ENCODE data around the gene PLD3. TPM values are rescaled to one million over a fixed set of nuclear protein-coding genes. Genes with fewer than 3 reads are reported as not detected.
"Not testable (repeated sequence)": the region's sequence is repeated elsewhere in the genome, so short reads cannot be mapped to it uniquely, and the experiment has no call there.

The PLD3 gene
- total and polyA plus RNA-seq, 2 donors from 2014 or later: 175 to 207 TPM

- no peak for FAIRE-seq
- Histone ChIP-seq H3K9me3 (ENCODE audit: control insufficient read depth in 2 of 3, insufficient read depth in 1 of 3, low read length in 3 of 3) (no peaks in the 10 kb centered on the region), H3K9ac (ENCODE audit: low read length in 3 of 3) (no peak overlapping the region), H3K27me3 (ENCODE audit: control insufficient read depth, insufficient read depth, low read length) (no peaks in the 10 kb centered on the region), H3K27ac (ENCODE audit: low read depth in 2 of 2, low read length in 2 of 2) (no peak overlapping the region), H3K4me1 (ENCODE audit: control insufficient read depth in 2 of 3, insufficient read depth in 2 of 3, low read depth in 1 of 3, low read length in 3 of 3) (no peaks in the 10 kb centered on the region), H3K4me3 (ENCODE audit: low read length in 3 of 3) (no peak overlapping the region), H3K36me3 (ENCODE audit: control insufficient read depth in 2 of 3, insufficient read depth in 3 of 3, low read length in 3 of 3) (peaks cover 7 to 19% (median 8%) of the 10 kb centered on the region in 3 donors)
- DNase-seq: no peak
- intact Hi-C loops (cut with DNase I): no loop called here
- TF ChIP-seq, protein P1, sequence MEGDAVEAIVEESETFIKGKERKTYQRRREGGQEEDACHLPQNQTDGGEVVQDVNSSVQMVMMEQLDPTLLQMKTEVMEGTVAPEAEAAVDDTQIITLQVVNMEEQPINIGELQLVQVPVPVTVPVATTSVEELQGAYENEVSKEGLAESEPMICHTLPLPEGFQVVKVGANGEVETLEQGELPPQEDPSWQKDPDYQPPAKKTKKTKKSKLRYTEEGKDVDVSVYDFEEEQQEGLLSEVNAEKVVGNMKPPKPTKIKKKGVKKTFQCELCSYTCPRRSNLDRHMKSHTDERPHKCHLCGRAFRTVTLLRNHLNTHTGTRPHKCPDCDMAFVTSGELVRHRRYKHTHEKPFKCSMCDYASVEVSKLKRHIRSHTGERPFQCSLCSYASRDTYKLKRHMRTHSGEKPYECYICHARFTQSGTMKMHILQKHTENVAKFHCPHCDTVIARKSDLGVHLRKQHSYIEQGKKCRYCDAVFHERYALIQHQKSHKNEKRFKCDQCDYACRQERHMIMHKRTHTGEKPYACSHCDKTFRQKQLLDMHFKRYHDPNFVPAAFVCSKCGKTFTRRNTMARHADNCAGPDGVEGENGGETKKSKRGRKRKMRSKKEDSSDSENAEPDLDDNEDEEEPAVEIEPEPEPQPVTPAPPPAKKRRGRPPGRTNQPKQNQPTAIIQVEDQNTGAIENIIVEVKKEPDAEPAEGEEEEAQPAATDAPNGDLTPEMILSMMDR (IDR thresholded peaks at IDR 0.05; ENCODE audit: borderline replicate concordance, extremely low read depth, insufficient read depth): no peak
These were observed 21.3 kb downstream of the PLD3 start for GRCh38 chr19:40369797-40370196.

GRCh38 chr19:40370253-40370652 lies 21.8 kb downstream of the PLD3 start:
- H3K27me3 ChIP-seq (ENCODE audit: control insufficient read depth, insufficient read depth, low read length); H3K4me1 ChIP-seq (ENCODE audit: control insufficient read depth in 2 of 3, insufficient read depth in 2 of 3, low read depth in 1 of 3, low read length in 3 of 3); H3K4me3 ChIP-seq (ENCODE audit: low read length in 3 of 3); H3K9me3 ChIP-seq (ENCODE audit: control insufficient read depth in 2 of 3, insufficient read depth in 1 of 3, low read length in 3 of 3); DNase-seq; FAIRE-seq; H3K27ac ChIP-seq (ENCODE audit: low read depth in 2 of 2, low read length in 2 of 2); intact Hi-C loops (cut with DNase I); H3K9ac ChIP-seq (ENCODE audit: low read length in 3 of 3): not testable (repeated sequence)
- H3K36me3 ChIP-seq (ENCODE audit: control insufficient read depth in 2 of 3, insufficient read depth in 3 of 3, low read length in 3 of 3): peaks cover 7 to 19% (median 8%) of the 10 kb centered on the region in 3 donors

GRCh38 chr19:40370997-40371801 lies 22.7 kb downstream of the PLD3 start:
- Histone ChIP-seq H3K9me3 (ENCODE audit: control insufficient read depth in 2 of 3, insufficient read depth in 1 of 3, low read length in 3 of 3) (no peaks in the 10 kb centered on the region), H3K27me3 (ENCODE audit: control insufficient read depth, insufficient read depth, low read length) (no peaks in the 10 kb centered on the region), H3K36me3 (ENCODE audit: control insufficient read depth in 2 of 3, insufficient read depth in 3 of 3, low read length in 3 of 3) (peaks cover 7 to 19% (median 8%) of the 10 kb centered on the region in 3 donors), H3K27ac (ENCODE audit: low read depth in 2 of 2, low read length in 2 of 2) (no peak overlapping the region), H3K4me1 (ENCODE audit: control insufficient read depth in 2 of 3, insufficient read depth in 2 of 3, low read depth in 1 of 3, low read length in 3 of 3) (no peaks in the 10 kb centered on the region), H3K4me3 (ENCODE audit: low read length in 3 of 3) (no peak overlapping the region), H3K9ac (ENCODE audit: low read length in 3 of 3) (no peak overlapping the region)
- TF ChIP-seq, protein P1 (IDR thresholded peaks at IDR 0.05; ENCODE audit: borderline replicate concordance, extremely low read depth, insufficient read depth): no peak
- no peak for FAIRE-seq
- intact Hi-C loops (cut with DNase I): no loop called here
- no peak for DNase-seq

GRCh38 chr19:40371802-40372122 lies 23.3 kb downstream of the PLD3 start:
- intact Hi-C loops (cut with DNase I): no loop called here
- no peak for FAIRE-seq

More at GRCh38 chr19:40371802-40372122, 23.3 kb downstream of the PLD3 start:
- Histone ChIP-seq H3K9ac (ENCODE audit: low read length in 3 of 3) (no peak overlapping the region), H3K27ac (ENCODE audit: low read depth in 2 of 2, low read length in 2 of 2) (no peak overlapping the region), H3K27me3 (ENCODE audit: control insufficient read depth, insufficient read depth, low read length) (no peaks in the 10 kb centered on the region), H3K9me3 (ENCODE audit: control insufficient read depth in 2 of 3, insufficient read depth in 1 of 3, low read length in 3 of 3) (no peaks in the 10 kb centered on the region), H3K4me1 (ENCODE audit: control insufficient read depth in 2 of 3, insufficient read depth in 2 of 3, low read depth in 1 of 3, low read length in 3 of 3) (no peaks in the 10 kb centered on the region), H3K4me3 (ENCODE audit: low read length in 3 of 3) (no peak overlapping the region), H3K36me3 (ENCODE audit: control insufficient read depth in 2 of 3, insufficient read depth in 3 of 3, low read length in 3 of 3) (peaks cover 7 to 19% (median 8%) of the 10 kb centered on the region in 3 donors)
- no peak for DNase-seq
- TF ChIP-seq, protein P1 (IDR thresholded peaks at IDR 0.05; ENCODE audit: borderline replicate concordance, extremely low read depth, insufficient read depth): no peak
